ENCODE measurements around the gene CRB2. TPM values are rescaled to one million over a fixed set of nuclear protein-coding genes. Genes with fewer than 3 reads are reported as not detected.

CRB2 gene
- total RNA-seq: not detected in 2 replicates

DNA sequence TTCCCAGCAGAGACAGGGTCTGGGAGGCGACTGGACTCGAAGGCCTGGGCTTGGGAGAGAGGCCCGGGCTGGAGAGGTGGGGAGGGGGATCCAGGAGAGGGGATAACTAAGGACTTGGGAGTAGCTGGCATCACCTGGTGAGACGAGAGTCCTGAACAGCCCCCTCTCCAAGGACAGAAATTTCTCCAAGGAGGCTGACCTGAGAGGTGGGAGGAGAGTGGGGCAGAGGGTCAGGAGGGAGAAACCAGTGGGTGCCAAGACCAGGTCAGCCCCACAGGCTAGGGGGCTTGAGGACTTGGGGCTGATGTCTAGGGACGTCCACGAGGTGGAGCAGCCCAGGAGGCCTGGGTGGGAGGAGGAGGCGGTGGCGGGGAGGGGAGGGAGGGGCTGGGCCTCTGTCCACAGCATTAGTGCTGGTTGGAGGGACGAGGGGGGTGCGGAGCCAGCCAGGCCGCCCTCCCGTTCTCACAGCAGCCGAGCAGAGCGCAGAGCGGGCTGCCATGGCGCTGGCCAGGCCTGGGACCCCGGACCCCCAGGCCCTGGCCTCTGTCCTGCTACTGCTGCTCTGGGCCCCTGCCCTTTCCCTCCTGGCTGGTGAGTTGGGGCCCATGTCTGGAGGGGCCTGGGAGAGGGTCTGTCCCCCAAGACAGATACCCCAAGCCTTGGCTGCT is at the start of gene CRB2:
CRB2 (plus strand) TSS at position 437 of the 671 bp plus-strand sequence; CDS start at position 501, 64 bp downstream.

Other genes with a start within 250 kb of the CRB2 start
- gene STRBP, start 87.6 kb upstream of the CRB2 start, total RNA-seq: 7.2 and 9.7 TPM in 2 replicates

Measured in mammary microvascular endothelial cell (primary cell).